ENCODE data around the gene RAPGEF2.
A peak's percentile ranks its signal among the peaks of the same experiment; 100 is the strongest.

RAPGEF2 gene

GRCh38 chr4:159162576-159162975 lies 59.7 kb downstream of the RAPGEF2 start:
- Histone ChIP-seq H3K4me3 (ENCODE audit: extremely low read depth, insufficient read depth, low read length, poor library complexity, severe bottlenecking) (no peak overlapping the region), H3K27ac (ENCODE audit: low read depth, low read length, severe bottlenecking) (no peak overlapping the region), H3K4me1 (ENCODE audit: control insufficient read depth, insufficient read depth, low read length, poor library complexity, severe bottlenecking) (peaks cover 10% of the 10 kb centered on the region), H3K36me3 (ENCODE audit: control insufficient read depth, insufficient read depth, low read length) (no peaks in the 10 kb centered on the region), H3K9me3 (ENCODE audit: control insufficient read depth, low read length) (no peaks in the 10 kb centered on the region)
- WGBS, 2 experiments (ENCODE audit: insufficient coverage in 2 of 2): 100% methylated on average over 1 of the region's 1 CpG; no CpG with 5 or more reads in 1 of the 2 experiments

GRCh38 chr4:159163521-159163920 lies 60.6 kb downstream of the RAPGEF2 start:
- Histone ChIP-seq H3K9me3 (ENCODE audit: control insufficient read depth, low read length) (no peaks in the 10 kb centered on the region), H3K27ac (ENCODE audit: low read depth, low read length, severe bottlenecking) (no peak overlapping the region), H3K4me3 (ENCODE audit: extremely low read depth, insufficient read depth, low read length, poor library complexity, severe bottlenecking) (no peak overlapping the region), H3K4me1 (ENCODE audit: control insufficient read depth, insufficient read depth, low read length, poor library complexity, severe bottlenecking) (peaks cover under 1% of the 10 kb centered on the region), H3K36me3 (ENCODE audit: control insufficient read depth, insufficient read depth, low read length) (no peaks in the 10 kb centered on the region)

- Histone ChIP-seq H3K27ac (ENCODE audit: low read depth, low read length, severe bottlenecking) (no peak overlapping the region), H3K4me1 (ENCODE audit: control insufficient read depth, insufficient read depth, low read length, poor library complexity, severe bottlenecking) (peaks cover 22% of the 10 kb centered on the region), H3K36me3 (ENCODE audit: control insufficient read depth, insufficient read depth, low read length) (no peaks in the 10 kb centered on the region), H3K4me3 (ENCODE audit: extremely low read depth, insufficient read depth, low read length, poor library complexity, severe bottlenecking) (no peak overlapping the region), H3K9me3 (ENCODE audit: control insufficient read depth, low read length) (no peaks in the 10 kb centered on the region)
- WGBS, 2 experiments (ENCODE audit: insufficient coverage in 2 of 2): no CpG with 5 or more reads among the region's 5 CpGs
These were observed 66.8 kb downstream of the RAPGEF2 start for GRCh38 chr4:159169404-159170302.

GRCh38 chr4:159171287-159171686 lies 68.4 kb downstream of the RAPGEF2 start:
- no peak overlapping the region for H3K4me3 ChIP-seq (ENCODE audit: extremely low read depth, insufficient read depth, low read length, poor library complexity, severe bottlenecking)
- WGBS, 2 experiments (ENCODE audit: insufficient coverage in 2 of 2): 100% methylated on average over 1 to 2 of the region's 4 CpGs
- no peaks in the 10 kb centered on the region for H3K36me3 ChIP-seq (ENCODE audit: control insufficient read depth, insufficient read depth, low read length)
- H3K4me1 ChIP-seq (ENCODE audit: control insufficient read depth, insufficient read depth, low read length, poor library complexity, severe bottlenecking): peaks cover 34% of the 10 kb centered on the region
- no peak overlapping the region for H3K27ac ChIP-seq (ENCODE audit: low read depth, low read length, severe bottlenecking)
- H3K9me3 ChIP-seq (ENCODE audit: control insufficient read depth, low read length): no peaks in the 10 kb centered on the region

GRCh38 chr4:159173886-159174285 lies 71.0 kb downstream of the RAPGEF2 start:
- Histone ChIP-seq H3K4me1 (ENCODE audit: control insufficient read depth, insufficient read depth, low read length, poor library complexity, severe bottlenecking) (peaks cover 45% of the 10 kb centered on the region), H3K36me3 (ENCODE audit: control insufficient read depth, insufficient read depth, low read length) (no peaks in the 10 kb centered on the region), H3K27ac (ENCODE audit: low read depth, low read length, severe bottlenecking) (no peak overlapping the region), H3K4me3 (ENCODE audit: extremely low read depth, insufficient read depth, low read length, poor library complexity, severe bottlenecking) (no peak overlapping the region), H3K9me3 (ENCODE audit: control insufficient read depth, low read length) (no peaks in the 10 kb centered on the region)
- WGBS, 2 experiments (ENCODE audit: insufficient coverage in 2 of 2): 80 to 100% methylated on average over 1 to 2 of the region's 4 CpGs

- Histone ChIP-seq H3K36me3 (ENCODE audit: control insufficient read depth, insufficient read depth, low read length) (no peaks in the 10 kb centered on the region), H3K4me1 (ENCODE audit: control insufficient read depth, insufficient read depth, low read length, poor library complexity, severe bottlenecking) (peaks cover 53% of the 10 kb centered on the region), H3K27ac (ENCODE audit: low read depth, low read length, severe bottlenecking) (peak overlapping the region; percentile 94), H3K9me3 (ENCODE audit: control insufficient read depth, low read length) (no peaks in the 10 kb centered on the region), H3K4me3 (ENCODE audit: extremely low read depth, insufficient read depth, low read length, poor library complexity, severe bottlenecking) (no peak overlapping the region)
- 86% methylated on average over 2 of the region's 2 CpGs; no CpG with 5 or more reads in 1 of the 2 experiments for WGBS, 2 experiments (ENCODE audit: insufficient coverage in 2 of 2)
These were observed 71.8 kb downstream of the RAPGEF2 start for GRCh38 chr4:159174645-159175084.

- H3K4me3 ChIP-seq (ENCODE audit: extremely low read depth, insufficient read depth, low read length, poor library complexity, severe bottlenecking): peak overlapping the region; percentile 6
- no peaks in the 10 kb centered on the region for H3K36me3 ChIP-seq (ENCODE audit: control insufficient read depth, insufficient read depth, low read length)
- peak overlapping the region; percentile 94 for H3K27ac ChIP-seq (ENCODE audit: low read depth, low read length, severe bottlenecking)
- H3K4me1 ChIP-seq (ENCODE audit: control insufficient read depth, insufficient read depth, low read length, poor library complexity, severe bottlenecking): peaks cover 58% of the 10 kb centered on the region
- WGBS, 2 experiments (ENCODE audit: insufficient coverage in 2 of 2): 34 to 64% methylated on average over 3 to 5 of the region's 14 CpGs
- no peaks in the 10 kb centered on the region for H3K9me3 ChIP-seq (ENCODE audit: control insufficient read depth, low read length)
These were observed 72.5 kb downstream of the RAPGEF2 start for GRCh38 chr4:159175085-159175988.

- H3K36me3 ChIP-seq (ENCODE audit: control insufficient read depth, insufficient read depth, low read length): no peaks in the 10 kb centered on the region
- no peaks in the 10 kb centered on the region for H3K9me3 ChIP-seq (ENCODE audit: control insufficient read depth, low read length)
- WGBS, 2 experiments (ENCODE audit: insufficient coverage in 2 of 2): 52 to 75% methylated on average over 2 to 3 of the region's 4 CpGs
- peak overlapping the region; percentile 6 for H3K4me3 ChIP-seq (ENCODE audit: extremely low read depth, insufficient read depth, low read length, poor library complexity, severe bottlenecking)
- H3K27ac ChIP-seq (ENCODE audit: low read depth, low read length, severe bottlenecking): peak overlapping the region; percentile 94
- H3K4me1 ChIP-seq (ENCODE audit: control insufficient read depth, insufficient read depth, low read length, poor library complexity, severe bottlenecking): peaks cover 58% of the 10 kb centered on the region
These were observed 73.1 kb downstream of the RAPGEF2 start for GRCh38 chr4:159175989-159176375.

GRCh38 chr4:159177265-159178150 lies 74.6 kb downstream of the RAPGEF2 start:
- peaks cover 55% of the 10 kb centered on the region for H3K4me1 ChIP-seq (ENCODE audit: control insufficient read depth, insufficient read depth, low read length, poor library complexity, severe bottlenecking)
- H3K36me3 ChIP-seq (ENCODE audit: control insufficient read depth, insufficient read depth, low read length): no peaks in the 10 kb centered on the region
- 100% methylated on average over 1 of the region's 5 CpGs; no CpG with 5 or more reads in 1 of the 2 experiments for WGBS, 2 experiments (ENCODE audit: insufficient coverage in 2 of 2)
- no peak overlapping the region for H3K4me3 ChIP-seq (ENCODE audit: extremely low read depth, insufficient read depth, low read length, poor library complexity, severe bottlenecking)
- H3K9me3 ChIP-seq (ENCODE audit: control insufficient read depth, low read length): no peaks in the 10 kb centered on the region
- H3K27ac ChIP-seq (ENCODE audit: low read depth, low read length, severe bottlenecking): no peak overlapping the region

- Histone ChIP-seq H3K4me1 (ENCODE audit: control insufficient read depth, insufficient read depth, low read length, poor library complexity, severe bottlenecking) (peaks cover 49% of the 10 kb centered on the region), H3K9me3 (ENCODE audit: control insufficient read depth, low read length) (no peaks in the 10 kb centered on the region), H3K27ac (ENCODE audit: low read depth, low read length, severe bottlenecking) (no peak overlapping the region), H3K4me3 (ENCODE audit: extremely low read depth, insufficient read depth, low read length, poor library complexity, severe bottlenecking) (no peak overlapping the region), H3K36me3 (ENCODE audit: control insufficient read depth, insufficient read depth, low read length) (no peaks in the 10 kb centered on the region)
- WGBS, 2 experiments (ENCODE audit: insufficient coverage in 2 of 2): 100% methylated on average over 1 of the region's 2 CpGs; no CpG with 5 or more reads in 1 of the 2 experiments
These were observed 75.3 kb downstream of the RAPGEF2 start for GRCh38 chr4:159178151-159178546.
